Measurements from ENCODE around the gene AZI2. TPM values are rescaled to one million over a fixed set of nuclear protein-coding genes. Genes with fewer than 3 reads are reported as not detected.

The AZI2 gene
- 10 to 100 TPM; 25.7 to 52.5 (median 30.7) TPM for polyA plus RNA-seq
- long read RNA-seq, donor 1, result 0 reads
- long read RNA-seq, donor 2, full-length matches to known transcripts, result 6 of 6 reads
- long read RNA-seq, donor 2, partial matches to known transcripts, result 0 of 6 reads
- long read RNA-seq, donor 2, other reads (novel, unspliced or antisense), result 0 of 6 reads
- long read RNA-seq, donor 3, full-length matches to known transcripts, result 10 of 10 reads
- long read RNA-seq, donor 3, partial matches to known transcripts, result 0 of 10 reads
- long read RNA-seq, donor 3, other reads (novel, unspliced or antisense), result 0 of 10 reads
- long read RNA-seq, donor 4, partial matches to known transcripts, result 0 of 1 reads
- long read RNA-seq, donor 4, other reads (novel, unspliced or antisense), result 0 of 1 reads
- long read RNA-seq, donor 5, full-length matches to known transcripts, result 1 of 1 reads
- long read RNA-seq, donor 5, partial matches to known transcripts, result 0 of 1 reads
- long read RNA-seq, donor 5, other reads (novel, unspliced or antisense), result 0 of 1 reads
- long read RNA-seq, donor 6, full-length matches to known transcripts, result 10 of 10 reads
- long read RNA-seq, donor 6, partial matches to known transcripts, result 0 of 10 reads
- long read RNA-seq, donor 6, other reads (novel, unspliced or antisense), result 0 of 10 reads
- long read RNA-seq, donor 7, result 0 reads
- long read RNA-seq, donor 8, full-length matches to known transcripts, result 4 of 4 reads
- long read RNA-seq, donor 8, partial matches to known transcripts, result 0 of 4 reads
- long read RNA-seq, donor 8, other reads (novel, unspliced or antisense), result 0 of 4 reads
- long read RNA-seq, donor 9, full-length matches to known transcripts, result 8 of 8 reads
- long read RNA-seq, donor 9, partial matches to known transcripts, result 0 of 8 reads
- long read RNA-seq, donor 9, other reads (novel, unspliced or antisense), result 0 of 8 reads
- long read RNA-seq, donor 10, full-length matches to known transcripts, result 16 of 16 reads
- long read RNA-seq, donor 10, partial matches to known transcripts, result 0 of 16 reads
- long read RNA-seq, donor 10, other reads (novel, unspliced or antisense), result 0 of 16 reads

- peak; percentile 94 to 98 for DNase-seq
- Histone ChIP-seq H3K9me3 (ENCODE audit: control insufficient read depth in 2 of 2, insufficient read depth in 1 of 2, low read depth in 1 of 2, low read length in 1 of 2) (peaks cover 0 to 10% of the 10 kb centered on the region in 2 donors), H3K27me3 (ENCODE audit: control insufficient read depth in 3 of 3, insufficient read depth in 3 of 3, low read length in 3 of 3) (no peaks in the 10 kb centered on the region), H3K4me1 (ENCODE audit: control insufficient read depth in 3 of 3, insufficient read depth in 2 of 3, low read depth in 1 of 3, low read length in 2 of 3) (peaks cover 3 to 17% (median 5%) of the 10 kb centered on the region in 3 donors), H3K27ac (ENCODE audit: low read depth in 1 of 3, low read length in 2 of 3) (peak within 1 kb of the TSS; percentile 98 to 100 (median 99)), H3K4me3 (ENCODE audit: low read depth in 1 of 3, low read length in 3 of 3) (peak within 1 kb of the TSS; percentile 80 to 99 (median 84)), H3K36me3 (ENCODE audit: control insufficient read depth in 3 of 3, insufficient read depth in 2 of 3, low read depth in 1 of 3, low read length in 3 of 3) (peaks cover 0 to 4% (median 2%) of the 10 kb centered on the region in 3 donors)
- WGBS, 3 donors, result 0 to 1% (median 0%) methylated on average over 60 to 83 of the region's 83 CpGs
- no peak for FAIRE-seq
These were observed at the start of gene AZI2, which contains the start of gene ZCWPW2 for GRCh38 chr3:28348629-28349468. TSS of gene AZI2 (minus strand) at chr3:28348824. CDS start at chr3:28340617, 8,207 bp downstream. TSS of gene ZCWPW2 (plus strand) at chr3:28348721. CDS start at chr3:28413069, 64,348 bp downstream.

- H3K27ac ChIP-seq (ENCODE audit: low read depth in 1 of 3, low read length in 2 of 3), result no peak overlapping the region
- FAIRE-seq (no peak), DNase-seq (no peak)
- H3K4me3 ChIP-seq (ENCODE audit: low read depth in 1 of 3, low read length in 3 of 3), result no peak overlapping the region
- WGBS, 3 donors, result 70 to 89% (median 80%) methylated on average over 1 of the region's 1 CpG
- H3K27me3 ChIP-seq (ENCODE audit: control insufficient read depth in 3 of 3, insufficient read depth in 3 of 3, low read length in 3 of 3), result no peaks in the 10 kb centered on the region
- no peaks in the 10 kb centered on the region for H3K4me1 ChIP-seq (ENCODE audit: control insufficient read depth in 3 of 3, insufficient read depth in 2 of 3, low read depth in 1 of 3, low read length in 2 of 3)
- H3K9me3 ChIP-seq (ENCODE audit: control insufficient read depth in 2 of 2, insufficient read depth in 1 of 2, low read depth in 1 of 2, low read length in 1 of 2), result peaks cover 0 to 7% of the 10 kb centered on the region in 2 donors
- no peaks in the 10 kb centered on the region for H3K36me3 ChIP-seq (ENCODE audit: control insufficient read depth in 3 of 3, insufficient read depth in 2 of 3, low read depth in 1 of 3, low read length in 3 of 3)
These were observed 40.4 kb upstream of the AZI2 start for GRCh38 chr3:28388978-28389377.

- DNase-seq, result no peak
- no peak for FAIRE-seq
- Histone ChIP-seq H3K27ac (ENCODE audit: low read depth in 1 of 3, low read length in 2 of 3) (no peak overlapping the region), H3K9me3 (ENCODE audit: control insufficient read depth in 2 of 2, insufficient read depth in 1 of 2, low read depth in 1 of 2, low read length in 1 of 2) (no peaks in the 10 kb centered on the region), H3K4me1 (ENCODE audit: control insufficient read depth in 3 of 3, insufficient read depth in 2 of 3, low read depth in 1 of 3, low read length in 2 of 3) (no peaks in the 10 kb centered on the region), H3K27me3 (ENCODE audit: control insufficient read depth in 3 of 3, insufficient read depth in 3 of 3, low read length in 3 of 3) (no peaks in the 10 kb centered on the region), H3K4me3 (ENCODE audit: low read depth in 1 of 3, low read length in 3 of 3) (no peak overlapping the region), H3K36me3 (ENCODE audit: control insufficient read depth in 3 of 3, insufficient read depth in 2 of 3, low read depth in 1 of 3, low read length in 3 of 3) (no peaks in the 10 kb centered on the region)
- whole genome bisulfite sequencing, 3 donors, result 88 to 92% (median 91%) methylated on average over 5 of the region's 5 CpGs
These were observed 37.4 kb upstream of the AZI2 start for GRCh38 chr3:28386049-28386448.

GRCh38 chr3:28376424-28376823 is 27.8 kb upstream of the AZI2 start:
- peaks cover under 1% of the 10 kb centered on the region in 2 donors for H3K9me3 ChIP-seq (ENCODE audit: control insufficient read depth in 2 of 2, insufficient read depth in 1 of 2, low read depth in 1 of 2, low read length in 1 of 2)
- no peaks in the 10 kb centered on the region for H3K4me1 ChIP-seq (ENCODE audit: control insufficient read depth in 3 of 3, insufficient read depth in 2 of 3, low read depth in 1 of 3, low read length in 2 of 3)
- H3K27me3 ChIP-seq (ENCODE audit: control insufficient read depth in 3 of 3, insufficient read depth in 3 of 3, low read length in 3 of 3), result no peaks in the 10 kb centered on the region
- no peaks in the 10 kb centered on the region for H3K36me3 ChIP-seq (ENCODE audit: control insufficient read depth in 3 of 3, insufficient read depth in 2 of 3, low read depth in 1 of 3, low read length in 3 of 3)
- H3K27ac ChIP-seq (ENCODE audit: low read depth in 1 of 3, low read length in 2 of 3), result no peak overlapping the region
- DNase-seq (no peak), FAIRE-seq (no peak)
- no peak overlapping the region for H3K4me3 ChIP-seq (ENCODE audit: low read depth in 1 of 3, low read length in 3 of 3)
- WGBS, 3 donors, result 87 to 91% (median 88%) methylated on average over 4 of the region's 4 CpGs

GRCh38 chr3:28349469-28350000 is 911 bp upstream of the AZI2 start:
- no peak for FAIRE-seq
- peak overlapping the region; percentile 98 to 100 (median 99) for H3K27ac ChIP-seq (ENCODE audit: low read depth in 1 of 3, low read length in 2 of 3)
- H3K4me1 ChIP-seq (ENCODE audit: control insufficient read depth in 3 of 3, insufficient read depth in 2 of 3, low read depth in 1 of 3, low read length in 2 of 3), result peaks cover 3 to 17% (median 5%) of the 10 kb centered on the region in 3 donors
- H3K4me3 ChIP-seq (ENCODE audit: low read depth in 1 of 3, low read length in 3 of 3), result peak overlapping the region; percentile 55 to 99 (median 80)
- WGBS, 3 donors, result 12 to 22% (median 19%) methylated on average over 13 of the region's 13 CpGs
- peaks cover 0 to 4% (median 2%) of the 10 kb centered on the region in 3 donors for H3K36me3 ChIP-seq (ENCODE audit: control insufficient read depth in 3 of 3, insufficient read depth in 2 of 3, low read depth in 1 of 3, low read length in 3 of 3)
- H3K9me3 ChIP-seq (ENCODE audit: control insufficient read depth in 2 of 2, insufficient read depth in 1 of 2, low read depth in 1 of 2, low read length in 1 of 2), result peaks cover 0 to 11% of the 10 kb centered on the region in 2 donors
- no peak for DNase-seq
- no peaks in the 10 kb centered on the region for H3K27me3 ChIP-seq (ENCODE audit: control insufficient read depth in 3 of 3, insufficient read depth in 3 of 3, low read length in 3 of 3)

GRCh38 chr3:28348265-28348628 is 377 bp downstream of the AZI2 start:
- no peaks in the 10 kb centered on the region for H3K27me3 ChIP-seq (ENCODE audit: control insufficient read depth in 3 of 3, insufficient read depth in 3 of 3, low read length in 3 of 3)
- H3K4me3 ChIP-seq (ENCODE audit: low read depth in 1 of 3, low read length in 3 of 3), result peak overlapping the region; percentile 80 to 99 (median 84)
- H3K9me3 ChIP-seq (ENCODE audit: control insufficient read depth in 2 of 2, insufficient read depth in 1 of 2, low read depth in 1 of 2, low read length in 1 of 2), result peaks cover 0 to 8% of the 10 kb centered on the region in 2 donors
- DNase-seq (no peak), FAIRE-seq (no peak)
- 0 to 1% (median 0%) methylated on average over 13 to 16 of the region's 16 CpGs for WGBS, 3 donors
- H3K4me1 ChIP-seq (ENCODE audit: control insufficient read depth in 3 of 3, insufficient read depth in 2 of 3, low read depth in 1 of 3, low read length in 2 of 3), result peaks cover 3 to 17% (median 5%) of the 10 kb centered on the region in 3 donors
- peaks cover 0 to 4% (median 2%) of the 10 kb centered on the region in 3 donors for H3K36me3 ChIP-seq (ENCODE audit: control insufficient read depth in 3 of 3, insufficient read depth in 2 of 3, low read depth in 1 of 3, low read length in 3 of 3)
- peak overlapping the region; percentile 98 to 100 (median 99) for H3K27ac ChIP-seq (ENCODE audit: low read depth in 1 of 3, low read length in 2 of 3)

- H3K4me1 ChIP-seq (ENCODE audit: control insufficient read depth in 3 of 3, insufficient read depth in 2 of 3, low read depth in 1 of 3, low read length in 2 of 3), result peaks cover 5 to 17% (median 7%) of the 10 kb centered on the region in 3 donors
- H3K27ac ChIP-seq (ENCODE audit: low read depth in 1 of 3, low read length in 2 of 3), result peak overlapping the region; percentile 98 to 100 (median 99)
- FAIRE-seq (no peak), DNase-seq (peak in 1 of 2 donors; percentile 10)
- H3K9me3 ChIP-seq (ENCODE audit: control insufficient read depth in 2 of 2, insufficient read depth in 1 of 2, low read depth in 1 of 2, low read length in 1 of 2), result peaks cover 0 to 3% of the 10 kb centered on the region in 2 donors
- no peaks in the 10 kb centered on the region for H3K36me3 ChIP-seq (ENCODE audit: control insufficient read depth in 3 of 3, insufficient read depth in 2 of 3, low read depth in 1 of 3, low read length in 3 of 3)
- 17 to 24% (median 23%) methylated on average over 16 of the region's 16 CpGs for WGBS, 3 donors
- no peaks in the 10 kb centered on the region for H3K27me3 ChIP-seq (ENCODE audit: control insufficient read depth in 3 of 3, insufficient read depth in 3 of 3, low read length in 3 of 3)
- peak overlapping the region; percentile 80 to 99 (median 84) for H3K4me3 ChIP-seq (ENCODE audit: low read depth in 1 of 3, low read length in 3 of 3)
These were observed 1.0 kb downstream of the AZI2 start for GRCh38 chr3:28347374-28348264.

Measured in small intestine (tissue), 16 donors.